GM10248 (cell line): ENCODE results near the gene SPTB.

Source experiments
- CTCF ChIA-PET: fragments of 300-600 bp; sonication (Branson Sonifier 250); formaldehyde crosslinking; extraction: SDS; loops from one replicate; lab custom pipeline; 2021; ENCODE audit warnings: antibody characterized with exemption; lab: Yijun Ruan, JAX
- POLR2A ChIA-PET: fragments of 350-650 bp; sonication (Branson Sonifier 250); formaldehyde crosslinking; extraction: SDS; loops from one replicate; lab custom pipeline; 2020; ENCODE audit warnings: antibody characterized with exemption; lab: Yijun Ruan, JAX
- DNase-seq: peaks from one replicate; pipeline ENCODE4 v3.0.0; 2012; ENCODE audit errors: extremely low spot score
- CTCF ChIP-seq: IDR thresholded peaks from 2 replicates; pipeline ENCODE4 v1.5.1; 2012; ENCODE audit warnings: mild to moderate bottlenecking, low read depth; ENCODE audit errors: extremely low read depth, missing control alignments, control extremely low read depth

SPTB gene

GRCh38 chr14:64724578-64724930 is 155.2 kb downstream of the SPTB start:
- ChIA-PET CTCF (no interaction called here), POLR2A (no interaction called here)
- DNase-seq: no peak
- TF ChIP-seq CTCF: no peak

- CTCF ChIA-PET: no interaction called here
- TF ChIP-seq CTCF: no peak
- no peak for DNase-seq
- POLR2A ChIA-PET: no interaction called here
These were observed 155.8 kb downstream of the SPTB start for GRCh38 chr14:64723691-64724577.

GRCh38 chr14:64722842-64723447 is 156.8 kb downstream of the SPTB start:
- POLR2A ChIA-PET: no interaction called here
- CTCF ChIA-PET: no interaction called here
- no peak for TF ChIP-seq CTCF
- DNase-seq: no peak

- ChIA-PET CTCF (no interaction called here), POLR2A (no interaction called here)
- no peak for DNase-seq
- no peak for TF ChIP-seq CTCF
These were observed 157.8 kb downstream of the SPTB start for GRCh38 chr14:64721899-64722298.

GRCh38 chr14:64721391-64721791 is 158.3 kb downstream of the SPTB start:
- POLR2A ChIA-PET: no interaction called here
- CTCF ChIA-PET: no interaction called here
- no peak for TF ChIP-seq CTCF
- DNase-seq: no peak

- DNase-seq: no peak
- ChIA-PET POLR2A (no interaction called here), CTCF (no interaction called here)
- TF ChIP-seq CTCF: no peak
These were observed 159.6 kb downstream of the SPTB start for GRCh38 chr14:64720131-64720576.
